PFSK-1 (cell line): ENCODE data around the gene PGP.

Source experiments
- FOXP2 ChIP-seq: optimal IDR thresholded peaks from 2 replicates; pipeline ENCODE3; 2011; ENCODE audit warnings: borderline replicate concordance, control low read depth, inconsistent platforms; ENCODE audit not compliant: insufficient read depth; ENCODE audit errors: extremely low read length, extremely low read depth
- POLR2AphosphoS5 ChIP-seq: IDR thresholded peaks from 2 replicates; pipeline ENCODE4 v1.6.1; 2012; ENCODE audit warnings: low read depth, mild to moderate bottlenecking, control low read depth, low read length, moderate library complexity
- SIN3A ChIP-seq: IDR thresholded peaks from 2 replicates; pipeline ENCODE4 v1.6.1; 2012; ENCODE audit warnings: mild to moderate bottlenecking, low read length, moderate library complexity, borderline replicate concordance; ENCODE audit not compliant: insufficient read depth
- TAF1 ChIP-seq: IDR thresholded peaks from 2 replicates; pipeline ENCODE4 v1.6.1; 2012; ENCODE audit warnings: low read length, control low read depth, borderline replicate concordance; ENCODE audit not compliant: insufficient read depth
- TF ChIP-seq, protein P1 (sequence below), 2 experiments: IDR thresholded peaks; 2 replicates each; pipeline versions ENCODE4 v1.6.1 to v1.8.0; 2011 to 2012; ENCODE audit warnings: low read depth in 2 of 2, low read length in 2 of 2, control low read depth in 1 of 2, inconsistent platforms in 1 of 2, mild to moderate bottlenecking in 1 of 2, moderate library complexity in 1 of 2; ENCODE audit not compliant: insufficient read depth in 1 of 2

The PGP gene

DNA sequence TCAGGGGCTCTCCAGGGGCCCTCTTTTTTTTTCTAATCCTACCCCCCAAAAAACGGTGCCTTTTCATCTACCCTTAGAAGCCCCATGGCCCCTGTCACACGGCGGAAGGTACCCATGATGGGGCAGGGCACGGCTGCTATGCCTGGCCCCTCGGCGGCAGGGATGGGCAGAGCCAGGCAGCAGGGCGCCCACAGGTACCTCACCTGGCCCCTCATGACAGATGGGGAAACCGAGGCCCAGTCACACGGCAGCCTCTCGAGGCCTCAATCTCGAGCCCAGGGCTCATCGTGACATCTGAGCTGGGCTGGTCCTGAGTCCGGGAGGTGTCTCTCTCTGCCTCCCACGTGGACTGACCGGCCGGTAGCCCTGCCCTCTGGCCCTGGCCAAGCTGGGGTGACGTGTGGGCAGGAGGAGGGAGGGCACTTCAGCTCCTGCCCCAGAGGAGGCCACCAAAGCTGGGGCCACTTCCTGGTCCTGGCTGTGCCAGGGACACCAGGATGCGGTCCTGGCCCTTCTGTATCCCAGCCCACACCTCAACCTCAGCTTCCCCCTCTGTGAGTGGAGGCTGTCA is 47.5 kb downstream of the PGP start:
- TF ChIP-seq SIN3A (no peak), TAF1 (no peak), FOXP2 (no peak), POLR2AphosphoS5 (no peak)
- TF ChIP-seq, protein P1, sequence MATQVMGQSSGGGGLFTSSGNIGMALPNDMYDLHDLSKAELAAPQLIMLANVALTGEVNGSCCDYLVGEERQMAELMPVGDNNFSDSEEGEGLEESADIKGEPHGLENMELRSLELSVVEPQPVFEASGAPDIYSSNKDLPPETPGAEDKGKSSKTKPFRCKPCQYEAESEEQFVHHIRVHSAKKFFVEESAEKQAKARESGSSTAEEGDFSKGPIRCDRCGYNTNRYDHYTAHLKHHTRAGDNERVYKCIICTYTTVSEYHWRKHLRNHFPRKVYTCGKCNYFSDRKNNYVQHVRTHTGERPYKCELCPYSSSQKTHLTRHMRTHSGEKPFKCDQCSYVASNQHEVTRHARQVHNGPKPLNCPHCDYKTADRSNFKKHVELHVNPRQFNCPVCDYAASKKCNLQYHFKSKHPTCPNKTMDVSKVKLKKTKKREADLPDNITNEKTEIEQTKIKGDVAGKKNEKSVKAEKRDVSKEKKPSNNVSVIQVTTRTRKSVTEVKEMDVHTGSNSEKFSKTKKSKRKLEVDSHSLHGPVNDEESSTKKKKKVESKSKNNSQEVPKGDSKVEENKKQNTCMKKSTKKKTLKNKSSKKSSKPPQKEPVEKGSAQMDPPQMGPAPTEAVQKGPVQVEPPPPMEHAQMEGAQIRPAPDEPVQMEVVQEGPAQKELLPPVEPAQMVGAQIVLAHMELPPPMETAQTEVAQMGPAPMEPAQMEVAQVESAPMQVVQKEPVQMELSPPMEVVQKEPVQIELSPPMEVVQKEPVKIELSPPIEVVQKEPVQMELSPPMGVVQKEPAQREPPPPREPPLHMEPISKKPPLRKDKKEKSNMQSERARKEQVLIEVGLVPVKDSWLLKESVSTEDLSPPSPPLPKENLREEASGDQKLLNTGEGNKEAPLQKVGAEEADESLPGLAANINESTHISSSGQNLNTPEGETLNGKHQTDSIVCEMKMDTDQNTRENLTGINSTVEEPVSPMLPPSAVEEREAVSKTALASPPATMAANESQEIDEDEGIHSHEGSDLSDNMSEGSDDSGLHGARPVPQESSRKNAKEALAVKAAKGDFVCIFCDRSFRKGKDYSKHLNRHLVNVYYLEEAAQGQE (IDR thresholded peaks at IDR 0.05; ENCODE audit: insufficient read depth in 1 of 2, low read depth in 2 of 2, low read length in 2 of 2) = no peak

DNA sequence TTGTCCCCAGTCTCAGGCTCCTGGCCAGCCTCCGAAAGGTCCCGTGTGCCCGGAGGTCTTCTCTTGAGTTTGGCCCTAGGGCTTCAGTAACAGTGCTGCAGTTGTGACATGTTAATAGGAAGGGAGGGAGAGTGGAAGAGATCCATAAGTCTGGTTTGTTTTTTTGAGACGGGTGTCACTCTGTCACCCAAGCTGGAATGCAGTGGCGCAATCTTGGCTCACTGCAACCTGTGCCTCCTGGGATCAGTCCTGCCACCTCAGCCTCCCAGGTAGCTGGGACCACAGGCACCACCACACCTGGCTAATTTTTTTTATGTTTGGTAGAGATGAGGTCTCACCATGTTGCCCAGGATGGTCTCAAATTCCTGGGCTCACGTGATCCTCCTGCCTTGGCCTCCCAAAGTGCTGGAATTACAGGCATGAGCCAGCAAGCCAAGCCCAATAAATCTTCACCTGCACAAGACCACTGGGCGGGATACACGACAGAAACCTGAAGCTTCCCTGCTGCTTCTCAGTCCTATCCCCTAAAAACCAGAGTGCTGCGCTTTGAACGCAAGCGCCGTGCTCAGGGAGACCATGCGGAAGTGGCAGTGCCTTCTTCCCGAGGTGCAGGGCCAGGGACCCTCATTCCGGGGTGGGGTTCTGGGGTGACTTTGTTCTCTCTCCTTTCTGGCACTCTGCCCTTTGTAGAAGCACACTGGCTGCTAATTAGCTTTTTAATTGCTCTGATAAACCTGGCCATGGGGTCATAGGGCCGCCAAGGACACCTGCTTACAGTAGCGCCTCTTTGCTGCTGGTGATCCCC is 48.2 kb downstream of the PGP start:
- TF ChIP-seq POLR2AphosphoS5 (no peak), TAF1 (no peak), SIN3A (no peak), FOXP2 (no peak)
- TF ChIP-seq, protein P1 (IDR thresholded peaks at IDR 0.05; ENCODE audit: insufficient read depth in 1 of 2, low read depth in 2 of 2, low read length in 2 of 2) = no peak

DNA sequence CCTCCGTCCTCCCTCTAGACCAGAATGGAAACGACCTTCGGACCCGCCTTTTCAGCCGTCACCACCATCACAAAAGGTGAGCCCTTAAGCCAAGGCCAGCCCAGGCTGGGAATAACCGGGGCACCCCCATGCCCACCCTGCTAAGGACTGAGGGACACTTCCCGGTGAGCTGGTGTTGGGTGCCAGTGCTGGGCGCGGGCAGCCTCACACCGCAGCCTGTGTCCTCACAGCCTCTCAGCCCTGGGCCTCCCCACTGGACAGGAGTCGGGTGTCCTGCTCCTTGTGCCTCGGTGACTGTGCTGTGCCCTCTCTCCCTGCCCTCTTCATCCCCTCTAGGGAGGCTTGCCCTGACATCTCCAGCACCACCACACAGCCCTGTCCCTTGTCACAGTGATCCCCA is 48.8 kb downstream of the PGP start:
- TF ChIP-seq FOXP2 = no peak
- TF ChIP-seq POLR2AphosphoS5 = no peak
- TF ChIP-seq, protein P1 (IDR thresholded peaks at IDR 0.05; ENCODE audit: insufficient read depth in 1 of 2, low read depth in 2 of 2, low read length in 2 of 2) = no peak
- TF ChIP-seq TAF1 = no peak
- TF ChIP-seq SIN3A = no peak

DNA sequence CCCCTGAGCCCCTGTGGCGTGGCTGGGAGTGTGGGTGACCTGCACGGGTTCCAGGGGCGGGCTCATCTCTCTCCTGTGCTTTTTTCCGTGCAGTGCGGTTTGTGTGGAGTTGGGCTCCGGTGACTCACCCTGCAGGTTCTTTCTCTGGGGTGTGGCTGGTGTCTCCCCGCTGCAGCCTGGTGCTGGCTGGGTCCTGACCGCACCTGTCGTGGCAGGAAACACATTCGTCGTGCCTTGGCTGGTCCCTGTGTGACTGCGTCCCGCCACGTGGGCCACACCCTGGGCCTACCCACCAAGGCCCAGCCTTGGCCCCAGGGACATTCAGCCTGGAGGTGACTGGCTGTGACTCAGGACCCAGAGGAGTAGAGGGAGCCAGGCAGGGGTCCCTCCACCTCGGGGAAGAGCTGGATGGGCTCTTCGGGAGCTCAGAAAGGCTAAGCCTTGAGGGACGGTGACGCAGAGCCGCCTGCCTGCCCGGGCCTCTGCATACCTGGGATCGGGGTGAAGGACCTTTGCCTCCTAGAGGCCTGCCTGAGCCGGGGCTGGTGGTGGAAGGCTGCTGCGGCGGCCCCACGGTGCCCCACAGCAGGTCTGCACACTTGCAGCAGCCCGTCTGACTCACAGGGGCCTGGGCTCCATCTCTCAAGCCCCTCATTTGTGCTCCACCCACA is 51.3 kb downstream of the PGP start:
- TF ChIP-seq, protein P1 (IDR thresholded peaks at IDR 0.05; ENCODE audit: insufficient read depth in 1 of 2, low read depth in 2 of 2, low read length in 2 of 2) = no peak
- TF ChIP-seq FOXP2 (no peak), TAF1 (no peak), POLR2AphosphoS5 (no peak), SIN3A (no peak)
